ENCODE measurements around the gene SNRNP200.

DNA sequence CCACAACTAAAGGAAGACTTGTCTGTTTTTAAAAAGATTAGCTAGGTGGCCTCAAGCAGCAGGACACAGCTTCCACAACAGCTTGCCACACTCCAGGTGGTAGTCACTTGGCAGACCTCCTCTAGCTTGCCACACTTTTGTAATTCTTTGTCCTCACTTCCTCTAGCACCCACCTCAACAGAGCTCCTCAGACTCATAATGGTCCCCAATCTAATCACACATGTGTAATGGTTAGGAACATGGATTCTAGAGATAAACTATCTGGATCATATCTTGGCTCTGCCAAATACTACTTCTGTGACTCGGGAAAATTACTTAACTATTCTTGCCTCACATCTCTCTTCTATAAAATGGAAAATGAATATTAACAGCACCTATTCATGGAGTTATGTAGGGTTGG lies 3.5 kb downstream of the SNRNP200 start:
- TF ChIP-seq, protein P1, sequence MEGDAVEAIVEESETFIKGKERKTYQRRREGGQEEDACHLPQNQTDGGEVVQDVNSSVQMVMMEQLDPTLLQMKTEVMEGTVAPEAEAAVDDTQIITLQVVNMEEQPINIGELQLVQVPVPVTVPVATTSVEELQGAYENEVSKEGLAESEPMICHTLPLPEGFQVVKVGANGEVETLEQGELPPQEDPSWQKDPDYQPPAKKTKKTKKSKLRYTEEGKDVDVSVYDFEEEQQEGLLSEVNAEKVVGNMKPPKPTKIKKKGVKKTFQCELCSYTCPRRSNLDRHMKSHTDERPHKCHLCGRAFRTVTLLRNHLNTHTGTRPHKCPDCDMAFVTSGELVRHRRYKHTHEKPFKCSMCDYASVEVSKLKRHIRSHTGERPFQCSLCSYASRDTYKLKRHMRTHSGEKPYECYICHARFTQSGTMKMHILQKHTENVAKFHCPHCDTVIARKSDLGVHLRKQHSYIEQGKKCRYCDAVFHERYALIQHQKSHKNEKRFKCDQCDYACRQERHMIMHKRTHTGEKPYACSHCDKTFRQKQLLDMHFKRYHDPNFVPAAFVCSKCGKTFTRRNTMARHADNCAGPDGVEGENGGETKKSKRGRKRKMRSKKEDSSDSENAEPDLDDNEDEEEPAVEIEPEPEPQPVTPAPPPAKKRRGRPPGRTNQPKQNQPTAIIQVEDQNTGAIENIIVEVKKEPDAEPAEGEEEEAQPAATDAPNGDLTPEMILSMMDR (conservative IDR thresholded peaks at IDR 0.05 in 1 of 2, IDR thresholded peaks at IDR 0.05 in 1 of 2; ENCODE audit: extremely low read depth in 1 of 2, insufficient read depth in 1 of 2, low read depth in 1 of 2, low read length in 2 of 2), result no peak
- no peak for TF ChIP-seq EZH2 (IDR thresholded peaks at IDR 0.05; ENCODE audit: borderline replicate concordance, low read length)

Measured in mammary epithelial cell (primary cell).